Astrocyte (in vitro differentiated cells and primary cell): Measurements from ENCODE around the gene CUL2. TPM values are rescaled to one million over a fixed set of nuclear protein-coding genes. Genes with fewer than 3 reads are reported as not detected.
A peak's percentile ranks its signal among the peaks of the same experiment; 100 is the strongest.

Experiments
- DNase-seq: peaks from one replicate; pipeline ENCODE4 v3.0.0-alpha.2; 2010; ENCODE audit warnings: low read depth
- FAIRE-seq: peaks from 2 replicates; lab custom pipeline; 2011; peaks lifted over from hg19 to GRCh38; lab: Jason Lieb, UNC
- H2AFZ ChIP-seq: 2 replicates; pipeline ENCODE4 v1.6.0; 2012; ENCODE audit warnings: low read depth, low read length, inconsistent platforms
- H3K27ac ChIP-seq: 2 replicates; pipeline ENCODE4 v1.5.1; 2011; ENCODE audit warnings: low read depth, low read length, inconsistent platforms
- H3K27me3 ChIP-seq: 2 replicates; pipeline ENCODE4 v1.6.0; 2011; ENCODE audit warnings: low read length, inconsistent platforms; ENCODE audit not compliant: insufficient read depth
- H3K36me3 ChIP-seq: 2 replicates; pipeline ENCODE4 v1.5.1; 2011; ENCODE audit warnings: low read length, inconsistent platforms; ENCODE audit not compliant: insufficient read depth
- H3K4me1 ChIP-seq: 2 replicates; pipeline ENCODE4 v1.5.1; 2011; ENCODE audit warnings: low read length, inconsistent platforms; ENCODE audit not compliant: insufficient read depth
- H3K4me2 ChIP-seq: 2 replicates; pipeline ENCODE4 v1.6.0; 2012; ENCODE audit warnings: low read length, inconsistent platforms
- H3K4me3 ChIP-seq: 2 replicates; pipeline ENCODE4 v1.5.1; 2011; ENCODE audit warnings: low read depth, mild to moderate bottlenecking, low read length, inconsistent platforms; ENCODE audit not compliant: insufficient read depth
- H3K79me2 ChIP-seq: 2 replicates; pipeline ENCODE4 v1.6.0; 2012; ENCODE audit warnings: mild to moderate bottlenecking, low read length, inconsistent platforms; ENCODE audit not compliant: insufficient read depth
- H3K9ac ChIP-seq: 2 replicates; pipeline ENCODE4 v1.6.0; 2012; ENCODE audit warnings: mild to moderate bottlenecking, low read length, inconsistent platforms
- H3K9me3 ChIP-seq: 2 replicates; pipeline ENCODE4 v1.5.1; 2012; ENCODE audit warnings: low read depth, mild to moderate bottlenecking, low read length, inconsistent platforms; ENCODE audit not compliant: insufficient read depth
- H4K20me1 ChIP-seq: 2 replicates; pipeline ENCODE4 v1.6.0; 2012; ENCODE audit warnings: low read length, inconsistent platforms; ENCODE audit not compliant: insufficient read depth
- H3K27ac Mint-ChIP-seq: one replicate; pipeline ENCODE4 v1.8.0; 2021; ENCODE audit warnings: mild to moderate bottlenecking, mixed read lengths; ENCODE audit not compliant: unreplicated experiment
- H3K27me3 Mint-ChIP-seq: one replicate; pipeline ENCODE4 v1.8.0; 2021; ENCODE audit warnings: low read depth, mixed read lengths; ENCODE audit not compliant: unreplicated experiment
- H3K36me3 Mint-ChIP-seq: one replicate; pipeline ENCODE4 v1.8.0; 2021; ENCODE audit warnings: low read depth, mixed read lengths; ENCODE audit not compliant: unreplicated experiment
- H3K4me1 Mint-ChIP-seq: one replicate; pipeline ENCODE4 v1.8.0; 2021; ENCODE audit warnings: low read depth, mixed read lengths; ENCODE audit not compliant: unreplicated experiment
- H3K4me3 Mint-ChIP-seq: one replicate; pipeline ENCODE4 v1.8.0; 2021; ENCODE audit warnings: mild to moderate bottlenecking, moderate library complexity, mixed read lengths; ENCODE audit not compliant: unreplicated experiment
- H3K9me3 Mint-ChIP-seq: one replicate; pipeline ENCODE4 v1.8.0; 2021; ENCODE audit warnings: mild to moderate bottlenecking, mixed read lengths; ENCODE audit not compliant: unreplicated experiment
- EZH2 ChIP-seq: IDR thresholded peaks from 2 replicates; pipeline ENCODE4 v1.6.1; 2012; ENCODE audit warnings: mild to moderate bottlenecking, low read length, inconsistent platforms; ENCODE audit not compliant: insufficient read depth
- total RNA-seq: library from RNA; stranded (reverse); gene quantifications from 2 replicates; pipeline ENCODE4 v1.2.1, GENCODE V29; 2021
- TF ChIP-seq, protein P1 (sequence below): IDR thresholded peaks from 2 replicates; pipeline ENCODE4 v1.5.1; 2011; ENCODE audit warnings: low read depth, mild to moderate bottlenecking, inconsistent platforms, low read length, moderate library complexity; ENCODE audit not compliant: insufficient read depth

Gene CUL2
- total RNA-seq, 1 donor from 2014 or later, result 48.0 TPM

DNA sequence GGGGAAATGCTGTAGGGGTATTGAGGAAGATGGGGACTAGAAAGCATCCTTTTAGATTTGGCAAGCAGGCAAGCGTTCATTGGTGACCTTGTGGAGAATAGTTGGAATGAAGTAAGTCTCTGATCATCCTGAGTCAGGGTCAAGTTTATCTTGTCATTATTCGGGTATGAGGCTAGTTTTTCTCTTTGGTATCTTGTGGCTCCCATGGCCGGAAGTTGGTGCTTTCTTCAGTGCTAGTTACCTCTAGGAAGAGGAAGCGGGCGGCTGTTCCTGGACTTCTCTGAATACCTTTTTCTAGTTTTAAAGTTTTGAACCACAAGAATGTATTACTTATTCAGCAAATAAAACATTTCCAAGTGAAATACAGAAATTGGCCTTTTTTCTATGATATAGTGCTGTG lies 45.7 kb upstream of the CUL2 start:
- Histone ChIP-seq H4K20me1 (peaks cover 6% of the 10 kb centered on the region), H3K9ac (no peak overlapping the region), H3K27ac (no peak overlapping the region), H3K4me2 (peak overlapping the region; percentile 23), H3K9me3 (no peaks in the 10 kb centered on the region), H3K36me3 (no peaks in the 10 kb centered on the region), H3K4me1 (peaks cover 7% of the 10 kb centered on the region), H3K27me3 (no peaks in the 10 kb centered on the region), H3K79me2 (peaks cover 30% of the 10 kb centered on the region), H3K4me3 (no peak overlapping the region), H2AFZ (no peak overlapping the region)
- FAIRE-seq (peak; percentile 52), DNase-seq (no peak)
- Mint-ChIP-seq H3K4me3 (no peak overlapping the region), H3K27me3 (no peaks in the 10 kb centered on the region), H3K27ac (no peak overlapping the region), H3K36me3 (no peaks in the 10 kb centered on the region), H3K9me3 (no peaks in the 10 kb centered on the region), H3K4me1 (peaks cover 6% of the 10 kb centered on the region)
- TF ChIP-seq, protein P1, sequence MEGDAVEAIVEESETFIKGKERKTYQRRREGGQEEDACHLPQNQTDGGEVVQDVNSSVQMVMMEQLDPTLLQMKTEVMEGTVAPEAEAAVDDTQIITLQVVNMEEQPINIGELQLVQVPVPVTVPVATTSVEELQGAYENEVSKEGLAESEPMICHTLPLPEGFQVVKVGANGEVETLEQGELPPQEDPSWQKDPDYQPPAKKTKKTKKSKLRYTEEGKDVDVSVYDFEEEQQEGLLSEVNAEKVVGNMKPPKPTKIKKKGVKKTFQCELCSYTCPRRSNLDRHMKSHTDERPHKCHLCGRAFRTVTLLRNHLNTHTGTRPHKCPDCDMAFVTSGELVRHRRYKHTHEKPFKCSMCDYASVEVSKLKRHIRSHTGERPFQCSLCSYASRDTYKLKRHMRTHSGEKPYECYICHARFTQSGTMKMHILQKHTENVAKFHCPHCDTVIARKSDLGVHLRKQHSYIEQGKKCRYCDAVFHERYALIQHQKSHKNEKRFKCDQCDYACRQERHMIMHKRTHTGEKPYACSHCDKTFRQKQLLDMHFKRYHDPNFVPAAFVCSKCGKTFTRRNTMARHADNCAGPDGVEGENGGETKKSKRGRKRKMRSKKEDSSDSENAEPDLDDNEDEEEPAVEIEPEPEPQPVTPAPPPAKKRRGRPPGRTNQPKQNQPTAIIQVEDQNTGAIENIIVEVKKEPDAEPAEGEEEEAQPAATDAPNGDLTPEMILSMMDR, result no peak
- TF ChIP-seq EZH2, result no peak

DNA sequence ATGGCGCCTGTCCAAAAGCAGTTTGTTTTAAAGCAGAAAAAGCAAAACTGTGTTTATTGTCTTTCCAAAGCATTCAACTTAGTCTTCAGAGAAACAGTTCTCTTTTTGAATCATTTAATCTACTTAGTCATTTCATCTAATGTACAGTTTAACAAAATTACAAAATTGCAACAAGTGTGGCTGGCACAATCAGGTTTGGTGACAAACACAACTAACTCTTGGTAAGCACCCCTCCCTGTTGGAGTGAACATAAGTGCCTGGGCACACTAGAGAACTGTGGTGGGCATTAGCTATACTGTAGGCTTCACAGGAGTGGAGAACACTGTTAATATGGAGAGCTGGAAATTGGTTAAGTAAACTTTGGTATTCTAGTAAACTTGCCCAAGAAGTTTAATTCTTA lies 43.4 kb upstream of the CUL2 start:
- DNase-seq, result no peak
- H3K4me3 ChIP-seq, result no peak overlapping the region
- H3K4me1 Mint-ChIP-seq, result peaks cover 12% of the 10 kb centered on the region
- no peak overlapping the region for H3K9ac ChIP-seq
- H4K20me1 ChIP-seq, result peaks cover 10% of the 10 kb centered on the region
- no peaks in the 10 kb centered on the region for H3K36me3 Mint-ChIP-seq
- no peaks in the 10 kb centered on the region for H3K27me3 Mint-ChIP-seq
- peaks cover 45% of the 10 kb centered on the region for H3K79me2 ChIP-seq
- no peak overlapping the region for H2AFZ ChIP-seq
- H3K36me3 ChIP-seq, result no peaks in the 10 kb centered on the region
- H3K4me1 ChIP-seq, result peaks cover 7% of the 10 kb centered on the region
- H3K4me2 ChIP-seq, result no peak overlapping the region
- no peak overlapping the region for H3K4me3 Mint-ChIP-seq
- TF ChIP-seq EZH2, result no peak
- TF ChIP-seq, protein P1, result no peak
- no peaks in the 10 kb centered on the region for H3K9me3 Mint-ChIP-seq
- no peak overlapping the region for H3K27ac Mint-ChIP-seq
- no peak overlapping the region for H3K27ac ChIP-seq
- no peaks in the 10 kb centered on the region for H3K27me3 ChIP-seq
- no peak for FAIRE-seq
- H3K9me3 ChIP-seq, result no peaks in the 10 kb centered on the region

DNA sequence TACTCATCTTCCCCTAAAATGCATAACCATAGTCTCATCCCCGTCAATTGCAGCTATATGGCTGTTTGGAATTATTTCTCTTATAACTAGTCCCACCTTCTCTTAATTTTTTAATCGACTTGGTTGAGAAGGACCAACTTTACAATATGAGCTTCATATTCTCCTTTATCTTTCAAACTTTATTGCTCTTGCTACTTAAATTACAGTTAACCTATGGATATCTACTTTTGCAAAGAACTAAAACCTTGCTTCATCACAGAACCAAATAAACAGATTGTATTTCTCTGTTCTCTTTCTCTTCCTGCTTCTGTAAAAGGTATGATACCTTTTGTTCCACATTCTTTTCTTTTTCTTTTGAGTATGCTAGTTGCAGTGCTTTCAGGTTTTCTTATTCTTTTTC lies 42.6 kb upstream of the CUL2 start:
- DNase-seq, result no peak
- Histone ChIP-seq H3K79me2 (peaks cover 50% of the 10 kb centered on the region), H3K4me3 (no peak overlapping the region), H2AFZ (no peak overlapping the region), H3K9ac (no peak overlapping the region), H3K4me1 (peaks cover 11% of the 10 kb centered on the region), H3K27me3 (no peaks in the 10 kb centered on the region), H3K36me3 (no peaks in the 10 kb centered on the region), H3K9me3 (no peaks in the 10 kb centered on the region), H4K20me1 (peaks cover 10% of the 10 kb centered on the region), H3K4me2 (no peak overlapping the region), H3K27ac (no peak overlapping the region)
- no peak for FAIRE-seq
- Mint-ChIP-seq H3K27ac (no peak overlapping the region), H3K36me3 (no peaks in the 10 kb centered on the region), H3K4me3 (no peak overlapping the region), H3K4me1 (peaks cover 12% of the 10 kb centered on the region), H3K27me3 (no peaks in the 10 kb centered on the region), H3K9me3 (no peaks in the 10 kb centered on the region)
- TF ChIP-seq, protein P1, result no peak
- no peak for TF ChIP-seq EZH2
